Neural cell (in vitro differentiated cells): ENCODE measurements around the gene PARP8.
"Not testable (repeated sequence)": the region's sequence is repeated elsewhere in the genome, so short reads cannot be mapped to it uniquely, and the experiment has no call there.

Experiments used
- CTCF ChIP-seq: fragments of 450-650 bp; IDR thresholded peaks from 2 replicates; pipeline ENCODE4 v1.5.1; 2014; ENCODE audit warnings: antibody characterized with exemption, mild to moderate bottlenecking, moderate library complexity; ENCODE audit not compliant: poor library complexity, severe bottlenecking
- EP300 ChIP-seq: fragments of 450-650 bp; conservative IDR thresholded peaks from 2 replicates; pipeline ENCODE4 v1.6.1; 2014; ENCODE audit warnings: antibody characterized with exemption, mild to moderate bottlenecking, moderate library complexity; ENCODE audit not compliant: poor library complexity, severe bottlenecking
- EZH2 ChIP-seq: fragments of 200-600, 300-800 bp; shearing (Covaris generic), sonication (generic); IDR thresholded peaks from 2 replicates; pipeline ENCODE4 v1.6.1; 2014; ENCODE audit warnings: antibody characterized with exemption, low read length, borderline replicate concordance, mild to moderate bottlenecking; ENCODE audit not compliant: insufficient read depth, poor library complexity, severe bottlenecking
- POLR2AphosphoS5 ChIP-seq: IDR thresholded peaks from 2 replicates; pipeline ENCODE4 v1.6.1; 2012
- TAF1 ChIP-seq: IDR thresholded peaks from 2 replicates; pipeline ENCODE4 v1.6.1; 2012; ENCODE audit warnings: low read depth

- not testable (repeated sequence) for TF ChIP-seq CTCF, EZH2, EP300, POLR2AphosphoS5, TAF1
These were observed 145.3 kb downstream of the PARP8 start for GRCh38 chr5:50811746-50812145.
